Measurements from ENCODE around the gene EPHX1. TPM values are rescaled to one million over a fixed set of nuclear protein-coding genes. Genes with fewer than 3 reads are reported as not detected.

EPHX1 gene
- total and polyA plus RNA-seq, 2 donors (not counting 1 experiment from before 2014, with no cell fraction given), result 0.75 to 4.2 TPM

- no peak for DNase-seq
- H3K27ac Mint-ChIP-seq, result no peak overlapping the region
- H3K4me3 ChIP-seq (ENCODE audit: control extremely low read depth in 1 of 5, extremely low read depth in 1 of 5, insufficient read depth in 1 of 5, low read depth in 2 of 5, low read length in 4 of 5), result no peak overlapping the region
- no peak overlapping the region for H3K4me2 ChIP-seq (replicated peaks; ENCODE audit: low read depth, low read length, poor library complexity, severe bottlenecking)
- no peak overlapping the region for H3K27ac ChIP-seq (ENCODE audit: low read length in 2 of 2)
- peaks cover 7% of the 10 kb centered on the region for H3K79me2 ChIP-seq (ENCODE audit: control insufficient read depth, insufficient read depth, low read length)
- no peak overlapping the region for H3K9ac ChIP-seq (ENCODE audit: low read length)
- no peak overlapping the region for H2AFZ ChIP-seq (ENCODE audit: insufficient read depth, low read depth, low read length, poor library complexity, severe bottlenecking)
- H3K4me1 ChIP-seq (ENCODE audit: control insufficient read depth in 2 of 2, insufficient read depth in 2 of 2, low read length in 2 of 2), result peaks cover 5 to 8% of the 10 kb centered on the region in 2 donors
- no peaks in the 10 kb centered on the region for H3K36me3 ChIP-seq (replicated peaks in 1 of 2; ENCODE audit: control extremely low read depth in 1 of 2, control insufficient read depth in 1 of 2, extremely low read depth in 1 of 2, insufficient read depth in 2 of 2, low read length in 1 of 2)
- no peak for ATAC-seq (ENCODE audit: low read depth)
- peaks cover 12% of the 10 kb centered on the region for H3K4me1 Mint-ChIP-seq
- H3K27me3 Mint-ChIP-seq, result peaks cover 3% of the 10 kb centered on the region
- intact Hi-C loops (cut with micrococcal nuclease), result no loop called here
- no peak overlapping the region for H3K4me3 Mint-ChIP-seq
- WGBS (ENCODE audit: insufficient coverage), result 94% methylated on average over 9 of the region's 9 CpGs
- TF ChIP-seq EZH2 (IDR thresholded peaks at IDR 0.05; ENCODE audit: borderline replicate concordance, insufficient read depth, low read depth, low read length, poor library complexity, severe bottlenecking) (no peak), CTCF (IDR thresholded peaks at IDR 0.05) (no peak)
- no peaks in the 10 kb centered on the region for H4K20me1 ChIP-seq (ENCODE audit: control insufficient read depth, insufficient read depth, low read length, poor library complexity, severe bottlenecking)
- H3K27me3 ChIP-seq (replicated peaks in 1 of 4; ENCODE audit: control extremely low read depth in 1 of 4, control insufficient read depth in 3 of 4, insufficient read depth in 4 of 4, low read length in 3 of 4), result no peaks in the 10 kb centered on the region
- ChIA-PET POLR2A (no interaction called here), CTCF (interaction anchor here (0.7 to 2.3 kb wide), 5 partner anchors 81 to 298 kb away, joined by 3 to 8 read pairs (median 3); no protein-coding TSS in a partner anchor)
- H3K9me3 ChIP-seq (ENCODE audit: control extremely low read depth in 1 of 3, control insufficient read depth in 2 of 3, insufficient read depth in 1 of 3, low read length in 2 of 3), result no peaks in the 10 kb centered on the region
- no peaks in the 10 kb centered on the region for H3K9me3 Mint-ChIP-seq (ENCODE audit: insufficient read depth)
These were observed 41.1 kb upstream of the EPHX1 start for GRCh38 chr1:225768662-225769426.

- POLR2A ChIA-PET, result no interaction called here
- no peak for DNase-seq
These were observed 40.2 kb upstream of the EPHX1 start for GRCh38 chr1:225769687-225770086.

More at GRCh38 chr1:225769687-225770086, 40.2 kb upstream of the EPHX1 start:
- H4K20me1 ChIP-seq (ENCODE audit: control insufficient read depth, insufficient read depth, low read length, poor library complexity, severe bottlenecking), result no peaks in the 10 kb centered on the region
- Mint-ChIP-seq H3K27me3 (peaks cover 3% of the 10 kb centered on the region), H3K4me3 (no peak overlapping the region), H3K9me3 (ENCODE audit: insufficient read depth) (no peaks in the 10 kb centered on the region), H3K4me1 (peaks cover 5% of the 10 kb centered on the region), H3K27ac (no peak overlapping the region)
- peaks cover 0 to 2% of the 10 kb centered on the region in 2 donors for H3K4me1 ChIP-seq (ENCODE audit: control insufficient read depth in 2 of 2, insufficient read depth in 2 of 2, low read length in 2 of 2)
- WGBS (ENCODE audit: insufficient coverage), result 100% methylated on average over 1 of the region's 5 CpGs
- H2AFZ ChIP-seq (ENCODE audit: insufficient read depth, low read depth, low read length, poor library complexity, severe bottlenecking), result no peak overlapping the region
- no peaks in the 10 kb centered on the region for H3K27me3 ChIP-seq (replicated peaks in 1 of 4; ENCODE audit: control extremely low read depth in 1 of 4, control insufficient read depth in 3 of 4, insufficient read depth in 4 of 4, low read length in 3 of 4)
- no peak overlapping the region for H3K27ac ChIP-seq (ENCODE audit: low read length in 2 of 2)
- no peak for ATAC-seq (ENCODE audit: low read depth)
- no peak overlapping the region for H3K9ac ChIP-seq (ENCODE audit: low read length)
- H3K79me2 ChIP-seq (ENCODE audit: control insufficient read depth, insufficient read depth, low read length), result peaks cover 7% of the 10 kb centered on the region
- CTCF ChIA-PET, result interaction anchor here (0.6 to 2.3 kb wide), 6 partner anchors 9 to 299 kb away, joined by 3 to 8 read pairs (median 3); no protein-coding TSS in a partner anchor
- intact Hi-C loops (cut with micrococcal nuclease), result loop anchor here (10.0 kb wide), 1 partner anchor 295 kb away; the partner anchor contains the start of gene H3-3A
- no peaks in the 10 kb centered on the region for H3K36me3 ChIP-seq (replicated peaks in 1 of 2; ENCODE audit: control extremely low read depth in 1 of 2, control insufficient read depth in 1 of 2, extremely low read depth in 1 of 2, insufficient read depth in 2 of 2, low read length in 1 of 2)
- no peaks in the 10 kb centered on the region for H3K9me3 ChIP-seq (ENCODE audit: control extremely low read depth in 1 of 3, control insufficient read depth in 2 of 3, insufficient read depth in 1 of 3, low read length in 2 of 3)
- no peak overlapping the region for H3K4me3 ChIP-seq (ENCODE audit: control extremely low read depth in 1 of 5, extremely low read depth in 1 of 5, insufficient read depth in 1 of 5, low read depth in 2 of 5, low read length in 4 of 5)
- TF ChIP-seq CTCF (IDR thresholded peaks at IDR 0.05), result no peak
- TF ChIP-seq EZH2 (IDR thresholded peaks at IDR 0.05; ENCODE audit: borderline replicate concordance, insufficient read depth, low read depth, low read length, poor library complexity, severe bottlenecking), result no peak
- no peak overlapping the region for H3K4me2 ChIP-seq (replicated peaks; ENCODE audit: low read depth, low read length, poor library complexity, severe bottlenecking)
